ENCODE data around the gene CNN2. TPM values are rescaled to one million over a fixed set of nuclear protein-coding genes. Genes with fewer than 3 reads are reported as not detected.

Gene CNN2
- total RNA-seq, 1 experiment from 2014 or later = 524 TPM

GRCh38 chr19:996051-996838, 30.2 kb upstream of the CNN2 start:
- Mint-ChIP-seq H3K27ac (no peak overlapping the region), H3K4me3 (peak overlapping the region; percentile 31 to 67; a peak in 4 of 5 replicates), H3K36me3 (ENCODE audit: insufficient read depth in 1 of 3, low read depth in 3 of 3) (peaks cover 0 to 9% (median 4%) of the 10 kb centered on the region in 3 experiments; a peak in 5 of 7 replicates), H3K9me3 (no peaks in the 10 kb centered on the region; a peak in 1 of 5 replicates), H3K27me3 (ENCODE audit: low read depth) (peaks cover 42% of the 10 kb centered on the region), H3K4me1 (peaks cover 5 to 10% of the 10 kb centered on the region in 2 experiments)
- Histone ChIP-seq H4K5ac (ENCODE audit: insufficient read length, low read depth, low read length) (no peak overlapping the region), H2BK120ac (ENCODE audit: low read depth, low read length, poor library complexity, severe bottlenecking) (no peak overlapping the region), H3K9ac (ENCODE audit: extremely low read depth, insufficient read length, low read length) (no peak overlapping the region), H2AFZ (ENCODE audit: low read length) (no peak overlapping the region), H3T11ph (ENCODE audit: low read length) (no peak overlapping the region), H4K20me1 (ENCODE audit: control insufficient read depth, insufficient read depth, insufficient read length) (peaks cover 4% of the 10 kb centered on the region), H4K8ac (replicated peaks; ENCODE audit: insufficient read length, low read depth, low read length) (no peak overlapping the region), H3K4me2 (ENCODE audit: insufficient read depth, insufficient read length, low read length) (peak overlapping the region; percentile 30), H3K56ac (ENCODE audit: insufficient read length, low read depth, low read length) (no peak overlapping the region), H2BK15ac (ENCODE audit: low read depth, low read length) (no peak overlapping the region), H3K23me2 (ENCODE audit: insufficient read length, low read depth, low read length, poor library complexity, severe bottlenecking) (peaks cover 7% of the 10 kb centered on the region), H3K79me1 (ENCODE audit: insufficient read depth, low read depth, low read length, poor library complexity, severe bottlenecking) (no peaks in the 10 kb centered on the region), H3K18ac (ENCODE audit: insufficient read length, low read depth, low read length) (no peak overlapping the region), H4K91ac (ENCODE audit: insufficient read length, low read depth, low read length) (no peak overlapping the region), H2BK5ac (ENCODE audit: insufficient read length, low read length) (no peak overlapping the region), H3K4me1 (ENCODE audit: insufficient read depth, low read length) (no peaks in the 10 kb centered on the region), H2BK12ac (ENCODE audit: insufficient read length, low read depth, low read length) (no peak overlapping the region), H3K14ac (ENCODE audit: insufficient read depth, low read length) (peak overlapping the region; percentile 17; the same call in 1 of the 2 replicates), H2AK5ac (ENCODE audit: insufficient read length, low read length) (no peak overlapping the region), H3K9me3 (ENCODE audit: control insufficient read depth, low read depth, low read length) (no peaks in the 10 kb centered on the region), H3K79me2 (ENCODE audit: insufficient read depth, low read length) (no peaks in the 10 kb centered on the region), H3K27ac (ENCODE audit: insufficient read length, low read depth, low read length) (no peak overlapping the region), H3K27me3 (ENCODE audit: insufficient read depth, low read length) (peaks cover 8% of the 10 kb centered on the region), H2BK20ac (ENCODE audit: low read depth, low read length, poor library complexity, severe bottlenecking) (no peak overlapping the region), H3K23ac (ENCODE audit: insufficient read length, low read depth, low read length) (no peak overlapping the region), H3K4ac (ENCODE audit: low read depth, low read length) (no peak overlapping the region)
- no peak for DNase-seq
- no peak for TF ChIP-seq CTCF (conservative IDR thresholded peaks at IDR 0.05)
- WGBS (ENCODE audit: extremely low coverage, insufficient read length, low lambda C conversion rate) = no CpG with 5 or more reads among the region's 64 CpGs

Data from H9 (cell line).